Stomach (tissue), 9 donors: ENCODE data around the gene NELL1. TPM values are rescaled to one million over a fixed set of nuclear protein-coding genes. Genes with fewer than 3 reads are reported as not detected.

ENCODE experiments used
- DNase-seq, 2 donors: peaks; one replicate each; pipeline versions ENCODE4 v3.0.0 to v3.0.0-alpha.2; 2013 to 2019
- H3K27ac ChIP-seq, 5 donors: fragments of 200-600 bp in 4 of 5; sonication (generic) in 4 of 5; one replicate each; pipeline ENCODE4 v1.5.1; 2013 to 2019; ENCODE audit warnings: mild to moderate bottlenecking in 1 of 5, moderate library complexity in 1 of 5
- H3K27me3 ChIP-seq, 3 donors: fragments of 200-600 bp; sonication (generic); one replicate each; pipeline ENCODE4 v1.5.1; 2017 to 2019; ENCODE audit warnings: mixed run types in 1 of 3
- H3K36me3 ChIP-seq, 4 donors: fragments of 200-600 bp; sonication (generic); 1 replicate in 3 of 4; 2 replicates in 1 of 4; pipeline ENCODE4 v1.5.1; 2016 to 2019
- H3K4me1 ChIP-seq, 4 donors: fragments of 200-600 bp; sonication (generic); one replicate each; pipeline ENCODE4 v1.5.1; 2016 to 2019
- H3K4me3 ChIP-seq, 4 donors: fragments of 200-600 bp; sonication (generic) in 3 of 4; one replicate each; pipeline ENCODE4 v1.5.1; 2016 to 2019; ENCODE audit warnings: mild to moderate bottlenecking in 1 of 4
- H3K9me3 ChIP-seq, 4 donors: fragments of 200-600 bp; sonication (generic); one replicate each; pipeline ENCODE4 v1.5.1; 2016 to 2019
- CTCF ChIP-seq, 7 experiments: fragments of 450-650 bp in 4 of 7; fragments of 200-600 bp in 3 of 7; sonication (generic) in 3 of 7; IDR thresholded peaks; one replicate each; pipeline ENCODE4 v1.5.1; 2016 to 2019; ENCODE audit warnings: antibody characterized with exemption in 7 of 7, control low read depth in 2 of 7, mild to moderate bottlenecking in 1 of 7
- EP300 ChIP-seq: sonication (generic); formaldehyde crosslinking; IDR thresholded peaks from one replicate; pipeline ENCODE4 v1.6.1; 2017; ENCODE audit warnings: antibody characterized with exemption
- POLR2A ChIP-seq, 4 donors: fragments of 450-650 bp; IDR thresholded peaks; one replicate each; pipeline ENCODE4 v1.6.1; 2016; ENCODE audit warnings: antibody characterized with exemption in 4 of 4, control low read depth in 2 of 4, mild to moderate bottlenecking in 1 of 4, moderate library complexity in 1 of 4
- POLR2AphosphoS5 ChIP-seq, 3 donors: sonication (generic); formaldehyde crosslinking; IDR thresholded peaks; one replicate each; pipeline ENCODE4 v1.6.1; 2016; ENCODE audit warnings: antibody characterized with exemption in 3 of 3
- WGBS, 5 donors: extraction: QIAGEN DNeasy Blood & Tissue Kit in 3 of 5; methylation state at CpG; one replicate each; pipeline versions ENCODE4 v1.1.5 to v1.1.7; 2013 to 2018; 5-methylcytosine and 5-hydroxymethylcytosine counted together
- intact Hi-C: fragments of 100-400 bp; cut with DNase I; formaldehyde crosslinking; loops from one replicate; pipeline ENCODE4 v1.15.1; 2023; ENCODE audit warnings: low total_unique reads
- polyA plus RNA-seq, 3 donors: library from polyadenylated mRNA; stranded (reverse); fragments of 200-250 nt; gene quantifications; one replicate each; pipeline ENCODE4 v1.2.3, GENCODE V29; 2013
- total RNA-seq, 5 donors: library from RNA; depleted of rRNA; stranded (reverse); fragments of >200 nt; gene quantifications; one replicate each; pipeline versions ENCODE4 v1.1.0 to v1.2.3, GENCODE V29; 2014 to 2016
- donor health status: healthy with polysubstance abuse.
- donor health status: Bipolar disorder and iron deficiency.
- donor health status: healthy.

Gene NELL1
- total and polyA plus RNA-seq, 8 donors = 0.05 to 15.4 (median 2.7) TPM; not detected in 5

- TF ChIP-seq CTCF (IDR thresholded peaks at IDR 0.05) (no peak), POLR2A (IDR thresholded peaks at IDR 0.05) (no peak), EP300 (no peak), POLR2AphosphoS5 (IDR thresholded peaks at IDR 0.05) (no peak)
- Histone ChIP-seq H3K27me3 (no peaks in the 10 kb centered on the region), H3K36me3 (no peaks in the 10 kb centered on the region), H3K9me3 (peaks cover 0 to 8% (median 0%) of the 10 kb centered on the region in 4 donors), H3K27ac (no peak overlapping the region), H3K4me1 (no peaks in the 10 kb centered on the region), H3K4me3 (no peak overlapping the region)
- intact Hi-C loops = no loop called here
- no peak for DNase-seq
These were observed 811.9 kb downstream of the NELL1 start for GRCh38 chr11:21481255-21481654.

- DNase-seq = no peak
- H3K4me3 ChIP-seq = no peak overlapping the region
- H3K9me3 ChIP-seq = peaks cover 0 to 8% (median 0%) of the 10 kb centered on the region in 4 donors
- H3K27me3 ChIP-seq = no peaks in the 10 kb centered on the region
- no peak overlapping the region for H3K27ac ChIP-seq
- intact Hi-C loops = no loop called here
- no peaks in the 10 kb centered on the region for H3K4me1 ChIP-seq
- H3K36me3 ChIP-seq = no peaks in the 10 kb centered on the region
- WGBS, 5 donors = 91 to 98% (median 95%) methylated on average over 4 of the region's 4 CpGs
- no peak for TF ChIP-seq EP300
- TF ChIP-seq POLR2AphosphoS5 (IDR thresholded peaks at IDR 0.05) = no peak
- no peak for TF ChIP-seq POLR2A (IDR thresholded peaks at IDR 0.05)
- TF ChIP-seq CTCF (IDR thresholded peaks at IDR 0.05) = no peak
These were observed 814.7 kb downstream of the NELL1 start for GRCh38 chr11:21484039-21484438.

- no peak for DNase-seq
- no peaks in the 10 kb centered on the region for H3K4me1 ChIP-seq
- H3K4me3 ChIP-seq = no peak overlapping the region
- TF ChIP-seq POLR2A (IDR thresholded peaks at IDR 0.05) = no peak
- H3K27me3 ChIP-seq = no peaks in the 10 kb centered on the region
- H3K9me3 ChIP-seq = peaks cover 0 to 8% (median 0%) of the 10 kb centered on the region in 4 donors
- intact Hi-C loops = no loop called here
- no peaks in the 10 kb centered on the region for H3K36me3 ChIP-seq
- H3K27ac ChIP-seq = no peak overlapping the region
- WGBS, 5 donors = 76 to 92% (median 82%) methylated on average over 1 of the region's 1 CpG
These were observed 815.6 kb downstream of the NELL1 start for GRCh38 chr11:21485006-21485405.

GRCh38 chr11:21485426-21485825, 816.0 kb downstream of the NELL1 start:
- no peak overlapping the region for H3K4me3 ChIP-seq
- DNase-seq = no peak
- intact Hi-C loops = no loop called here
- no peaks in the 10 kb centered on the region for H3K36me3 ChIP-seq
- no peaks in the 10 kb centered on the region for H3K4me1 ChIP-seq
- peaks cover 0 to 10% (median 1%) of the 10 kb centered on the region in 4 donors for H3K9me3 ChIP-seq
- no peaks in the 10 kb centered on the region for H3K27me3 ChIP-seq
- WGBS, 5 donors = 67 to 81% (median 73%) methylated on average over 5 of the region's 5 CpGs
- TF ChIP-seq EP300 = no peak
- TF ChIP-seq POLR2A (IDR thresholded peaks at IDR 0.05) = no peak
- no peak for TF ChIP-seq CTCF (IDR thresholded peaks at IDR 0.05)
- TF ChIP-seq POLR2AphosphoS5 (IDR thresholded peaks at IDR 0.05) = no peak
- H3K27ac ChIP-seq = no peak overlapping the region

- TF ChIP-seq EP300 = no peak
- TF ChIP-seq POLR2A (IDR thresholded peaks at IDR 0.05) = no peak
- no peak for TF ChIP-seq POLR2AphosphoS5 (IDR thresholded peaks at IDR 0.05)
- no peak for TF ChIP-seq CTCF (IDR thresholded peaks at IDR 0.05)
- no peak overlapping the region for H3K4me3 ChIP-seq
- H3K27ac ChIP-seq = no peak overlapping the region
- intact Hi-C loops = no loop called here
- H3K27me3 ChIP-seq = no peaks in the 10 kb centered on the region
- no peak for DNase-seq
- peaks cover 5 to 13% (median 10%) of the 10 kb centered on the region in 4 donors for H3K9me3 ChIP-seq
- H3K36me3 ChIP-seq = no peaks in the 10 kb centered on the region
- no peaks in the 10 kb centered on the region for H3K4me1 ChIP-seq
- WGBS, 5 donors = 69 to 88% (median 81%) methylated on average over 2 of the region's 2 CpGs
These were observed 820.2 kb downstream of the NELL1 start for GRCh38 chr11:21489416-21490115.
